Measurements from ENCODE around the gene SYTL2. TPM values are rescaled to one million over a fixed set of nuclear protein-coding genes. Genes with fewer than 3 reads are reported as not detected.

SYTL2 gene
- total RNA-seq, 1 experiment from 2014 or later: 5.2 TPM

- H3K79me1 ChIP-seq (ENCODE audit: insufficient read depth, low read depth, low read length, poor library complexity, severe bottlenecking): no peaks in the 10 kb centered on the region
- H3T11ph ChIP-seq (ENCODE audit: low read length): no peak overlapping the region
- no peak overlapping the region for H4K91ac ChIP-seq (ENCODE audit: insufficient read length, low read depth, low read length)
- H3K4ac ChIP-seq (ENCODE audit: low read depth, low read length): no peak overlapping the region
- no CpG with 5 or more reads among the region's 1 CpG for WGBS (ENCODE audit: extremely low coverage, insufficient read length, low lambda C conversion rate)
- no peak overlapping the region for H2BK20ac ChIP-seq (ENCODE audit: low read depth, low read length, poor library complexity, severe bottlenecking)
- no peak overlapping the region for H4K5ac ChIP-seq (ENCODE audit: insufficient read length, low read depth, low read length)
- no peak overlapping the region for H2AK5ac ChIP-seq (ENCODE audit: insufficient read length, low read length)
- H3K27me3 ChIP-seq (ENCODE audit: insufficient read depth, low read length): no peaks in the 10 kb centered on the region
- H3K9me3 ChIP-seq (ENCODE audit: control insufficient read depth, low read depth, low read length): no peaks in the 10 kb centered on the region
- Mint-ChIP-seq H3K4me3 (no peak overlapping the region), H3K27me3 (ENCODE audit: low read depth) (peaks cover 1% of the 10 kb centered on the region), H3K4me1 (no peaks in the 10 kb centered on the region), H3K36me3 (ENCODE audit: insufficient read depth in 1 of 3, low read depth in 3 of 3) (peaks cover 4 to 13% (median 11%) of the 10 kb centered on the region in 3 experiments; a peak in 6 of 7 replicates), H3K27ac (no peak overlapping the region), H3K9me3 (peaks cover 7 to 13% of the 10 kb centered on the region in 2 experiments)
- TF ChIP-seq CTCF (conservative IDR thresholded peaks at IDR 0.05): no peak
- H3K9ac ChIP-seq (ENCODE audit: extremely low read depth, insufficient read length, low read length): no peak overlapping the region
- no peak overlapping the region for H2BK5ac ChIP-seq (ENCODE audit: insufficient read length, low read length)
- H4K20me1 ChIP-seq (ENCODE audit: control insufficient read depth, insufficient read depth, insufficient read length): no peaks in the 10 kb centered on the region
- no peak overlapping the region for H3K23ac ChIP-seq (ENCODE audit: insufficient read length, low read depth, low read length)
- no peak overlapping the region for H2BK15ac ChIP-seq (ENCODE audit: low read depth, low read length)
- no peak overlapping the region for H2BK120ac ChIP-seq (ENCODE audit: low read depth, low read length, poor library complexity, severe bottlenecking)
- no peaks in the 10 kb centered on the region for H3K4me1 ChIP-seq (ENCODE audit: insufficient read depth, low read length)
- H4K8ac ChIP-seq (replicated peaks; ENCODE audit: insufficient read length, low read depth, low read length): no peak overlapping the region
- no peaks in the 10 kb centered on the region for H3K23me2 ChIP-seq (ENCODE audit: insufficient read length, low read depth, low read length, poor library complexity, severe bottlenecking)
- H3K18ac ChIP-seq (ENCODE audit: insufficient read length, low read depth, low read length): no peak overlapping the region
- no peak overlapping the region for H3K56ac ChIP-seq (ENCODE audit: insufficient read length, low read depth, low read length)
- H3K14ac ChIP-seq (ENCODE audit: insufficient read depth, low read length): no peak overlapping the region
- H3K79me2 ChIP-seq (ENCODE audit: insufficient read depth, low read length): no peaks in the 10 kb centered on the region
- no peak for DNase-seq
- H3K27ac ChIP-seq (ENCODE audit: insufficient read length, low read depth, low read length): no peak overlapping the region
- H2BK12ac ChIP-seq (ENCODE audit: insufficient read length, low read depth, low read length): no peak overlapping the region
- no peak overlapping the region for H2AFZ ChIP-seq (ENCODE audit: low read length)
- H3K4me2 ChIP-seq (ENCODE audit: insufficient read depth, insufficient read length, low read length): no peak overlapping the region
Observed at GRCh38 chr11:85845124-85845631, 34.2 kb upstream of the SYTL2 start.
